HG03139 (cell line): ENCODE data around the gene PSME1.

Source experiments
- ATAC-seq: cut with Tn5 transposase; IDR thresholded peaks from one replicate; pipeline ENCODE4 v1.9.1; 2021; ENCODE audit not compliant: unreplicated experiment

The PSME1 gene

DNA sequence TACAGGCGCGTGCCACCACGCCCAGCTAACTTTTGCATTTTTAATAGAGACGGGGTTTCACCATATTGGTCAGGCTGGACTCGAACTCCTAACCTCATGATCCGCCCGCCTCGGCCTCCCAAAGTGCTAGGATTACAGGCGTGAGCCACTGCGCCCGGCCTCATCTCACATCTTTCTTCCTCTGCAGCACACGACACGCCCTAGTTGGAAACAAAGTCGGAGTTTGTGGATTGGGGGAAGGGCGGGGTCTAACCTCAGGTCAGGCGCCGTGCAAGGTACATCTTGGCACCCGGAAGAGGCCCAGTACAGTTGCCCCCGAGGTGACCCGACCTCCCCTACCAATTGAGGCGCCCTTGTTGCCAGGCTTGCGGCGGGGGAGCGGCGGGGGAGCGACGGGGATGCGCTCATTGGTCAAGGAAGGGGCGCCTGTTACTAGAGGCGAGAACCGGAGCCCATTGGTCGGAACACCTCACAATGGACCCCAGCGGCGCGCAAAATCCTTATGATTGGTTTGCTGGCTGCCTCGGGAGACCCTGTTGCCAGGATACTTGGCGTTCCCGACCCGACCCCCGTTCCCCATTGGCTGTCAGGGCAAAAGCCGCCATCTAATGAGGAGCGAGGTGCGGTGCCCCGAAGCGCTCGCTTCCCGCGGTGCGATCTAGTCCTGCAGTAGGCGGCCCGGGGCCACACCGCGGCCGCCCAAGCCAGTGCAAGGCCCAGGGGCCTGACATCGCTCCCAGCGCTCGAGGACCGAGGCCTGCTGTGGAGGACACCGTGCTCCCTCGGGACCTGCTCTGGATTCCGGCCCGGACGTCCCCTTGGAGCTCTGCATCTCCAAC lies 35.6 kb downstream of the PSME1 start, which contains the start of gene REC8:
TSS of gene REC8 (plus strand) at position 659 of the 839 bp plus-strand sequence. CDS start 473 bp downstream, outside the sequence.
- ATAC-seq = peak; percentile 65

DNA sequence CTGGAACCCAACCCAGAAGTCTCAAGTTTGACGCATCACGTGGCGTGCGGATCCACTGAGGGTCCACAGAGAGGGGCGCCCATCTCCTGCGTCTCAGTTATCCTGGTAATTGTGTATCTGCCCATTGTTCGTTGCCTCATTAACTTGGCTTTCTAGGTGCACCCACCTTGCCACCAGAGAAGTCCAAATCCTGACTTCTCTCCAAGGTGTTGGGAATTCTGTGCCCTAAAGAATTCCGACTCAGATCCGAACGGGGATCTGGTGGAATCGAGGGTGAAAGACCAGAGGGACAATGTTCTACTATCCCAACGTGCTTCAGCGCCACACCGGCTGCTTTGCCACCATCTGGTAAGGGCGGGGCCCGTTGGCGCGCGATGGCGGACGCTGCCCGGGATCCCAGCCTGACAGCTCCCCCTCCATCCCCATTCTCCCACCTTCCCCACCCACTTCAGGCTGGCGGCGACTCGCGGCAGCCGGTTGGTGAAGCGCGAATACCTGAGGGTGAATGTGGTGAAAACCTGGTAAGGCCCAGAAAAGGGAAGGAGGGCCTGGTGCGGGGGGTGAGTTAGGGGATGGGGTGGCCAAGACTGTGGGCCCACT lies 36.4 kb downstream of the PSME1 start:
- no peak for ATAC-seq

DNA sequence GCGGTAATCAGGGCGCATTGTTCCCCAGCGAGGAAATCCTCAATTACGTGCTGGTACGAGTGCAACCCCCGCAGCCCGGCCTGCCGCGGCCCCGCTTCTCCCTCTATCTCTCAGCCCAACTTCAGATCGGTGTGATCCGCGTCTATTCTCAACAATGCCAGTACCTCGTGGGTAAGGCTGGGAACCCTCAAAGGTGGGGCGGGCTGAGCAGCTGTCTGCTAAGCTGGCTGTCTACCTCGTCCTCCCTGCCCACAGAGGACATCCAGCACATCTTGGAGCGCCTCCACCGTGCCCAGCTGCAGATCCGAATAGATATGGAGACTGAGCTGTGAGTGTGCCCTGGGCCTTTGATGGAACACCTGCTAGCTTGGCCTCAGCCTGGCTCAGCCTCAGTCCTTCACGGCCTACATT lies 36.9 kb downstream of the PSME1 start:
- ATAC-seq = no peak

DNA sequence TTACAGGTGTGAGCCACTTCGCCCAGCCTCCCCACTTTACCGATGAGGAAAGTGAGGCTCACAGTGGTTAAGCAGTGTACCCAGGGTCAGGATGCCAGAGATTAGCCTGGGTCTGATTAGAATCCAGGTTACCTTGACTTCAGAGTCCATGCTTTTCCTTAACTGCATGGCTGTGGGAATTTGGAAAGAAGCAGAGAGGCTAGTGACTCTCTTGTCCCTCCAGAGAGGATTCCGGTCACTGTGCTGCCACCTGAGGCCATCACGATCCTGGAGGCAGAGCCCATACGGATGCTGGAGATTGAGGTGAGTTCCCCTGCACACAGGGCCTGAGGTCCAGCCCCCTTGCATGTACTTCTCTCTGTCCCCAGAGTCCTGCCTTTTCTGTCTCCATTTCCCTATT lies 40.6 kb downstream of the PSME1 start:
- no peak for ATAC-seq

DNA sequence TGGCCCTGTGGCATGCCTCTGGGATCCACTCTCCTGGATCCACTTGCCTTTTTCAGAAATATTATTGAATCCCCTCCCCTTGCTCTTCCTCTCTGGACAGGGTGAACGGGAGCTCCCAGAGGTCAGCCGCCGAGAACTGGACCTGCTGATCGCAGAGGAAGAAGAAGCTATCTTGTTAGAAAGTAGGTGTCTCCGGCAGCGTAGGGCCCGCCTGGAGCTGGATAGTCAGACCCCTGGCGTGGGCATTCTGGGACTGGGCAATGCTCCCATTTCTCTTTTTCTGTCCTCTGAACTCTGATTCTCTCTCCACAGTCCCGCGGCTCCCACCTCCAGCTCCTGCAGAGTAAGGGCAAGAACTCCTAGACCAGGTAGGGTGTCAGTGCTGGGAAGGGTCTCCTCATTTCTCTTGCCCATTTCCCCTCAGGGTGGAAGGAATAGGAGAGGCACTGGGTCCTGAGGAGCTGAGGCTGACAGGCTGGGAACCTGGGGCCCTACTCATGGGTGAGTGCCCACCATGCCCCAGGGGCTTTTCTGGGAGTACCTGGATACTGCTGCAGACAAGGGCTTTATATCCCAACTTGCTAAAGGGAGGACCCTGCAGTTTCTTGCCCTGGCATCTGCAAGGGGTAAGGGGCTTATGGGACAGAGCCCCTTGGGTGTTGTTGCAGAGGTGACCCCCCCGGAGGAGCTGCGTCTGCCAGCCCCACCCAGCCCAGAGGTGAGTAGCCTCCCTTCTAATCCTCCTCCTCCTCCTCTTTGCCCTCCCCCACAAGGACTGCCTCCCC lies 41.2 kb downstream of the PSME1 start:
- ATAC-seq = no peak

DNA sequence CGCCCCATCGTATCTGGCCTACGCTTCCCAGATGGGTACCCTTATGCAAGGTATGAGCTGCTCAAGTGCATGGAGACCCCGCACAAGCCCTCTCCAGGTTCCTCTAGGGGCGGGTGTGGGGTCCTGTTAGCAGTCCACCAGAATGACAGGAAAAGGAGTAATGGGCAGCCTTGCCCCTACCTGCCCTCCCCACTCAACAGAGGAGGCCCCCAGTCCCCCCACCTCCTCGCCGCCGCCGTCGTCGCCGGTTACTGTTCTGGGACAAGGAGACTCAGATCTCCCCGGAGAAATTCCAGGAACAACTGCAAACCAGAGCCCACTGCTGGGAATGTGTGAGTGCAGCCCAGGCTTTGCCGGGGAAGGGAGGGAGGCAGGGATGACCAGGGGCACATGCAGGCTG lies 41.9 kb downstream of the PSME1 start:
- ATAC-seq = no peak

DNA sequence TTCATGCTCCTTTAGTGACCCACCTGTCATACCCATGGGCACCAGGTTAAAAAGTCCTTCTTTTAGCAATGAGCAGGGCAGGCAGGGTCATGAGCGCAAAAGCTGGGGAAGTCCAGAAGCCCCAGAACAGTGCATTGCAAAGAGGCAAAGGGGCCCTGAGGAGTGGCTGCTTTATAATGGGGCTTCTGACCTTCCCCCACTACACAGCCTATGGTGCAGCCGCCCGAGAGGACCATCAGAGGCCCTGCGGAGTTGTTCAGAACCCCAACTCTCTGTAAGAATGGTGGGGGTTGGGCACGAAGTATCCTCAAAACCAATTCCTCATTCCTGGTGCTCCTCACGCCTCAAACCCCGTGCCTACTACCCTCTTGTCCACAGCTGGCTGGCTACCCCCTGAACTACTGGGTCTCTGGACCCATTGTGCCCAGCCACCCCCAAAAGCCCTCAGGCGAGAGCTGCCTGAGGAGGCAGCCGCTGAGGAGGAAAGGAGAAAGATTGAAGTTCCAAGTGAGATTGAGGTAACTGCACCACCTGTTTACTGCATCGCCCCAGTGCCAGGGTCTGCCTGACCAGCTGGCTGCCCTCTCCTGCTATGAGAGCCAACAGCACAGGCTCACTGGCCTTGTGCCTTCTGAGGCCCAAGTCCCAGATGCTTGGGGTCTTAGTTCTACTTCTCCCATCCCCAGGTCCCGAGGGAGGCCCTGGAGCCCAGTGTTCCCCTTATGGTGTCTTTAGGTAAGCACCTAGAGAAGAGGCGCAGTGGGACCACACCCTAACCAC lies 42.6 kb downstream of the PSME1 start:
- ATAC-seq = no peak

DNA sequence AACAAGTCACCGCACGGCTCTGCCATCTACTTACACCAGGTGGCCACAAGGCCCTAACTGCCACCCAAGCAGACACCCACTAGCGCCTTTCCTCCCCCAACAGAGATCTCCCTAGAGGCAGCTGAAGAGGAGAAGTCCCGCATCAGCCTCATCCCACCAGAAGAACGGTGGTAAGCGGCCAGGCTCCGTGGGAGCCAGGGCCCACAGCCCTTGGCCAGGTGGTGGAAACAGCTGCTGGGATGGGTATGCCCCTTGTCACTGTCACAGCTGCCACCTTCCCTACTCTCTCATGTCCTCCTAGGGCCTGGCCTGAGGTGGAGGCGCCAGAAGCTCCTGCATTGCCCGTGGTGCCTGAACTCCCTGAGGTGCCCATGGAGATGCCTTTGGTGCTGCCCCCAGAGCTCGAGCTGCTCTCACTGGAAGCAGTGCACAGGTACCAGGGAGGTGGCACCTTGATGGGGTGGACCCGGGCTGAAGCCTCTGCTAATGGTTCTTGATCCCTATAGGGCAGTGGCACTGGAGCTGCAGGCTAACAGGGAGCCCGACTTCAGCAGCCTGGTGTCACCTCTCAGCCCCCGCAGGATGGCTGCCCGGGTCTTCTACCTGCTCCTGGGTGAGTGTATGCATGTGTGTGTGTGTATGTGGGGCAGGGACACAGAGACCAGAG lies 43.4 kb downstream of the PSME1 start:
- ATAC-seq = no peak

DNA sequence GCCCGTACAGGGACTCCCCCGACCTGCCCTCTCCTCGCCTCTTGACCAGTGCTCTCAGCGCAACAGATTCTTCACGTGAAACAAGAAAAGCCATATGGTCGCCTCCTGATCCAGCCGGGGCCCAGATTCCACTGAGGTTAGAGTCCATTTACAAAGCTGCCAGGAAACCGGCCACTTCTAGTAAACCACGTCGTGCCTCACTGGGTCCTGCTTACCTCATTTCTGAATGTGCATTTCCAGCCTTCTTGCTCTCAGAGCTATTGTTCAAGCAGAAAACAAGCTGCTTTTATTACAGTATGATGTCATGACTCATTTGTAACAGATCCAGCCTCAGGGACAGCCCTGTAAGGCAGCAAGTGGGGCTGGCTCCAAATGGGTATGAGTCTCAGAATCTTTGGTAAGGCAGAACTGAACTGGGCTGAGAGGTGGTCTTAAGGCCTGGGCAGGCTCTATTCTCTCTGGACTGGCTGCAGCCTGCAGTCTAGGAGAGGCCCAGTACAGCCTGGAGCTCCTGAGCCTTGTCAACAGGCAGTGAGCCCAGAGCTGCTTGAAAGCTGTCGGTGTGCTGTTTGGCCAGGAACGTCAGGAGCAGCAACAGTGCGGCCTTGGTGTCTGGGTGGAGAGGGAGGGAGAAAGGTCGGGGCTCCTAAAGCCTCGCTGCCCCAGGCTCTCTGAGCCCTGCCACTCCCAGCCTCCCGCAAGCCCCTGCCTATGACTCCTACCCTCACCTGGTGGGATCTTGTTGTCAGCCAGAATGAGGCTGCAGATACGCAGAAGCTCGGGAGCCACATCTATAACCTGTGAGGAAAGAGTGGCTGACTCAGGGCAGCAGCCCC lies 44.2 kb downstream of the PSME1 start:
- no peak for ATAC-seq

DNA sequence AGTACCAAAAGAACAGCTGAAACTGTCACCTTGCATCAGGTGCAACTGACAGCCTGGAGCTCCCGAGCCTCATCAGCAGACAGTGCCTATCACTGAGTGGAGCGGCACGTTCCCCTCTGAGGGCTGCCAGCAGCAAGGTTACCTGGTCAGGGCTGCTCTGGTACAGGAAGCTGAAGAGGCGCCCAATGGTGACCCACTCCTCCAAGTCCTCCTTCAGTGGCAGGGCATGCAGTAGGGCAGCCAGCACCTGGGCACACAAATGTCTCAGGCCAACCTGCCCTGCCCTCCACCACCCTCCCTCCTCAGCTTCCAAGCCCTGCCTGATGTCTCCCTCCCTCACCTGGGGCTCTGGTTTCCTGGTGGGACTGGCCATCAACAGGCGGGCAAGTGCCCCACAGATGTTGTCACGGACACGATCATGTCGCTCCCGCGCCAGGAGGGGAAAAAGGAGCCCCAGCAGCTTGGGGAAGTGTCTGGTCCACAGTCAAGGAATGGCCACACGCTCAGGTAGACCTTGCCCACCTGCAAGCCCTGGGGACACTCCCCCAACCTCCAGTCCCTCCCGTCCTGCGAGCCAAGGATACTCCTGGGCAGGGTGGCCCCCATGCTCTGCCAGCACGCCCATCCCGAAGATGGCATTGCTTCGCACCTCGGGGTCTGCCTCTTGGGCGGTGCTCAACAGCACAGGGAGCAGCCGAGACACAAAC lies 45.5 kb downstream of the PSME1 start:
- no peak for ATAC-seq

DNA sequence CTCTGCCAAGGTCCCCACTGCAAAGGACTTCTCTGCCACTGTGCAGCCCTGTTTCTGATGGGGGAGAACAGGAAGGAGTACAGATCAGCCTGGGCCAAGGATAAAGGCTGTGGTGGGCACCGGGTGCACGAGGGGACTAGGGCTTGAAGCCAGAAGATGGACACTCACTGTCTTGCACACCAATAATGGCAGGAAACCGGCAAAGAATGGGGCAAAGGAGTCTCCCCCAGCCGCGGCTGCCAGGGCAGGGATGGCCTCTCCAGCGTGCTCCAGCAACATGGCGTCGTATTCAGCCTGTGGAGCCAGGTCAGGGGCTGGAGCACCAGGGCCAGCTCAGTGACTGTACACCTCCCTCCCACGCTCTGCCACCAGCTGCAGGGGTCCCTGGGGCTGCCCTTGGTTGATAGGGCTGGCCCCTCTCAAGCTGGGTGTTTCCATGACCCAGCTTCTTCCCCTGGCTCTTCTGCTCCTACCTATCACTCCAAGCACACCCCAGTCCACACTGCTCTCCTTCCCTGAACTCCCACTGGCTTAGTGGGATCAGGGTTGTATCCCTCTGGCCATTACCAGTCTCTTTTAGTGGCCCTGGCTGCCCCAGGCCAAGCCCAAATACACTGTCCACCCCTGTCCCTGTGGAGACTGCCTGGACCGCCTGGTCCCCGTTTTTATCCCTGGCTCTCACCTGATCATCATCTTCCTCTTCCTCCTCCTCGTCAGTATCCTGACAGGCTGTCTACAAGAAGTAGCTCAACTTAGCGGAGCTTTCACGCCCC lies 46.3 kb downstream of the PSME1 start:
- no peak for ATAC-seq

DNA sequence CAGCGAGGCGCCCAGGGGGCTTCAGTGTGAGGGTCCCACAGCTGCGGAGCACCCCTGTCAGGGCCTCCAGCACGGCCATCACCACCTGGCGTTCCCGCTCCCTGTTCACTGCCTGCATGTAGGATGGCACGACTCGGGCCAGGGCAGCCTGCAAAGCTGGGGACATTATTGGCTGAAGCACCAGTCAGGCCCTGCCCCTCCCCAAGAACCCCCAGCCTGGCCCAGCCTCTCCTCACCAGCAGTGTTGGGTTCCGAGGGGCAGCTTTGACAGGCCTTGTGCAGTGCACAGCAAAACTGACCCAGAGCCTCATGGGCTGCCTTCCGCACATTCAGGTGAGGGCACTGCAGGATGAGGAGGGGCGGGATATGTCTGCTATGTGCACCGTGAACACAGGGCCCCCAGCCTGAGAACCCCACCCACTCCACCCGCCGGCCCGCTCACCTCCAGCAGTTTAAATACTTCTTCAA lies 47.1 kb downstream of the PSME1 start:
- no peak for ATAC-seq

DNA sequence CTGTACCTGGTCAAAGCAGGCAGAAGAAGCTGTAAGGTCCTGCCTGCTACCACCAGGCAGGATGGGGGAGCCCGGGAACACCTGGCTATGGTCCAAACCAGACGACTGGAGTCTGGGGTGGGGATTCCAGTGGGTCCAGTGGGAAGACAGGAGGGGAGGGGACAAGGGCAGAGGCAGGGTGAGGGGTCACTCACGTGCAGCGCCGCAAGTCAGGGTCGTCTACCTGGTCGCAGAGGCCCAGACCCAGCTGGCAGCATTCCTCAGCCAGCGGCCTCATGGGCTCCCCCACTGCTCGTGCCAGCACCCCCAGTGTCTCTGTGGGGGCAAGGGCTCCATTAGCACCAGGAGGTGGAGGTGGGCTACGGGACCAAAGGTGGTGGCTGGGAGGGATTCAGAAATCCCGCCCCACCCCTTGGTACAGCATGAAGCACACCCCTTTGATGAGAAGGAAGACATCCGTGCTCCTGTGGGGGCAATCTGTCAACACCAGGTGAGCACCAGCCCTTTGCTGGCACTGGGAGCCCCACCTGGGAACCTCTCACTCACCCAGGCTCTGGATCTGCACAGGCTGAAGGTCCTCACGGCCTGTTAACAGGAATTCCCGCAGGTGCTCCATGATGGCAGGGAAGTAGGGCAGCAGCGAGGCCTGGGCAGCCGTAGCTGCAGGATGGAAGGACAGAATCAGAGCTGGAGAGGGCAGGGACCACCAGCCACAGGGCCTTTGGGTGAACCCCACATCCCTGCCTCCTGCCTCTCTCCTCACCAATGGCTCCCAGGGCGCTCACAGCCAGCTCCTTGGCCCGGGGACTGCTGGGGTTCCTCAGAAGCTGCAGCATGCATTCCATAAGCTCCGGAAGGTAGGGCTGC lies 48.3 kb downstream of the PSME1 start:
- ATAC-seq = no peak

DNA sequence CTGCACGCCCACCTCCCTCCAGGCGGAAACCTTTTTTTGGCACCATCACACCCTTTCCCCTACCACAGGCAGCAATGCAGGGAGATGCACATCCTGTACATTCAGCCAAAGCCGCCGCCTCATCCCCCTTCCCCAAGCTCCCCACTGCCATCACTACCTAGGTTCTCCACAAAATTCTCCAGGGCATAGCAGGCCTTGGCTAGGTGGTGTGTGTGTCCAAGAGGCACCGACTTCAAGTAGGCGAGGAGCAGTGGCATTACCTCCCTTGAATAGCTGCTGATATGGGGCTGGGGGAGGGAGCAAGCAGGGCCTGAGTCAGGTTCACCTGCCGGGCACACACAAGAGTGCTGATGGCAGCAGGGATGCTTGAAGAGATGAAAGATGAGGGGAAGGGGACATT lies 49.0 kb downstream of the PSME1 start:
- ATAC-seq = no peak

DNA sequence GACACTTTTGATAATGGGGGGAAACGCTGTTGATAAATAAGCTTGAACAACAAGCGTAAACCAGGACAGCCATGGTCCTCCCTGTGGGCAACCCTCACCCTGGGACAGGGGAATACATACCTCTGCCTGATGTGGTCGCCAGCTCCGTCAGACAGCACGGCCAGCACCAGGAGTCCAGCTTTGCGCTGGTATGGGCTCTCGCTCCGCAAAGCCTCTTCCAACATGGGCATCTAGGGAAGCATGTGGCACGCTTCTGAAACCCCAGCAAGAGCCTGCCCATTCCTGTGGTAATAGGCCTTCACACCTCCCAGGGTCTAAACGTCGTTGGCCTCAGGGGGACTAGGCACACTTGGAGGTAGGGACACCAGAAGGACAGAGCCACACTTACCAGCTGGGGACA lies 49.7 kb downstream of the PSME1 start:
- no peak for ATAC-seq

DNA sequence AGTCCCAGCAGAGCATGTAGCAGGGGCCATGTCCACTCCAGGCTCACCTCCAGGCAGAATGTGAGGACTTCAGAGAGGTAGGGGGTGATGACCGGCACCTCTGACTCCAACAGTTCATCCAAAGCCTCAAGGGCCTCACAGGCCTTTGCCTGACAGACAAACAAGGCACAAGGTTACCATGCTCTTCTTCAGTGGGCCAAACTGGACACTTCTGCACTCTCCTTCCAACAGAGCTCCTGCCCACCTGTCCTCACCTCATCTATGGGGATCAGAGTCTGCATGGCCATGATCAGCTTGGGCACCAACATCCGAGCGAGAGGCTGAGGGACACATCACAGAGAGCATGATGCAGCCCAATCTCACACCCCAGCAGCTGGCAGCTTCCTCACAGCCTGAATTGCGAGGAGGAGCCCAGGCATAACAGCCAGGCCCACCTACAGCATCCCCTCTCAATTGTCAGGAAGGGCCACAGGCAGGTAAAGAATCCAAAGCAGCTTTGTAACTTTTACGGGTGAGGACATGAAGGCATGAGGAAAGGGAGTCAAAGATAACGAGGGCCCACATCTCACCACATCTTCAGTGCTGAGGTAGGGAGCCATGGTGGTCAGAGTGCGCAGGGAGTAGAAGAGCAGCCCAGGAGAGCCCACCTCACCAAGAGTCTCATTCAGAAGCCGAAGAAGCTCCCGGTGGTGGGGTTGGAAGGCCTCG lies 51.0 kb downstream of the PSME1 start:
- no peak for ATAC-seq

DNA sequence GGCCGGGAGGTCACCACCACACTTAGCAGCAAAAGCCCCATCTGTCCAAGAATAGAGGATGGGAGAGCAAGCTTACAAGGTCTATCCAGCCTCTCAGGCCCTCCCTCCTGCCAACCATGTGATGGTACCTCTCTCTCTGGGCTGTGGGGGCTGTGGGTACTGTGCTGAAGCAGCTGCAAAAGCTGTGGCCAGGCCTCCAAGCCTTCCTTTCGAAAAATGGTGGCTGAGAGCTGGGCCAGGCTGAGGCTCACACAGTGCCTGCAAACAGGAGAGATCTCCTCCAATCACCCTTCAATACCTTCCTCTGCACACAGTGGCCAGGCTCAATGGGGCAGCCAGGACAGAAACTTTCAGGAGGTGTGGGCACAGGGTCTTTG lies 51.5 kb downstream of the PSME1 start:
- ATAC-seq = no peak
